Measurements from ENCODE around the gene CHPT1.
"Not testable (repeated sequence)": the region's sequence is repeated elsewhere in the genome, so short reads cannot be mapped to it uniquely, and the experiment has no call there.

Gene CHPT1

GRCh38 chr12:101729842-101730241 is 32.4 kb downstream of the CHPT1 start:
- no peak for DNase-seq

- no peak for DNase-seq
Measured at GRCh38 chr12:101732318-101732717, 34.9 kb downstream of the CHPT1 start.

- no peak for DNase-seq
Measured at GRCh38 chr12:101733166-101733565, 35.7 kb downstream of the CHPT1 start.

GRCh38 chr12:101734482-101734881 is 37.0 kb downstream of the CHPT1 start:
- not testable (repeated sequence) for DNase-seq

GRCh38 chr12:101737476-101737875 is 40.0 kb downstream of the CHPT1 start:
- no peak for DNase-seq

GRCh38 chr12:101738920-101739665 is 41.7 kb downstream of the CHPT1 start, which contains the start of gene SYCP3:
Gene SYCP3, minus strand, starts transcription at chr12:101739462. Its CDS starts 1,527 bp downstream, at chr12:101737935.
- no peak for DNase-seq

- DNase-seq = no peak
Measured at GRCh38 chr12:101740566-101740965, 43.1 kb downstream of the CHPT1 start.

- no peak for DNase-seq
Measured at GRCh38 chr12:101740980-101741379, 43.5 kb downstream of the CHPT1 start.

GRCh38 chr12:101743242-101743641 is 45.8 kb downstream of the CHPT1 start:
- DNase-seq = no peak

- no peak for DNase-seq
Measured at GRCh38 chr12:101743724-101744472, 46.5 kb downstream of the CHPT1 start.

GRCh38 chr12:101745481-101745880 is 48.0 kb downstream of the CHPT1 start:
- no peak for DNase-seq

GRCh38 chr12:101746196-101746595 is 48.8 kb downstream of the CHPT1 start:
- no peak for DNase-seq

GRCh38 chr12:101746661-101747060 is 49.2 kb downstream of the CHPT1 start:
- DNase-seq = no peak

GRCh38 chr12:101747697-101748096 is 50.3 kb downstream of the CHPT1 start:
- DNase-seq = no peak

GRCh38 chr12:101748907-101749306 is 51.5 kb downstream of the CHPT1 start:
- DNase-seq = no peak

- DNase-seq = no peak
Measured at GRCh38 chr12:101749657-101750056, 52.2 kb downstream of the CHPT1 start.

- no peak for DNase-seq
Measured at GRCh38 chr12:101750152-101750551, 52.7 kb downstream of the CHPT1 start.

GRCh38 chr12:101759396-101760047 is 62.1 kb downstream of the CHPT1 start:
- DNase-seq = no peak

GRCh38 chr12:101761350-101761749 is 63.9 kb downstream of the CHPT1 start:
- DNase-seq = no peak

GRCh38 chr12:101761781-101762180 is 64.3 kb downstream of the CHPT1 start:
- DNase-seq = no peak

- DNase-seq = no peak
Measured at GRCh38 chr12:101763246-101763931, 65.9 kb downstream of the CHPT1 start.

GRCh38 chr12:101764051-101764792 is 66.8 kb downstream of the CHPT1 start:
- DNase-seq = no peak

Measured in right hindlimb (tissue), 1 donor.